GM15510 (cell line): ENCODE measurements around the gene TEKT2.

Source experiments
- POLR2A ChIP-seq: IDR thresholded peaks from 3 replicates; pipeline ENCODE4 v1.6.1; 2011; ENCODE audit warnings: borderline replicate concordance; ENCODE audit not compliant: insufficient read length; ENCODE audit errors: extremely low read depth

The TEKT2 gene

DNA sequence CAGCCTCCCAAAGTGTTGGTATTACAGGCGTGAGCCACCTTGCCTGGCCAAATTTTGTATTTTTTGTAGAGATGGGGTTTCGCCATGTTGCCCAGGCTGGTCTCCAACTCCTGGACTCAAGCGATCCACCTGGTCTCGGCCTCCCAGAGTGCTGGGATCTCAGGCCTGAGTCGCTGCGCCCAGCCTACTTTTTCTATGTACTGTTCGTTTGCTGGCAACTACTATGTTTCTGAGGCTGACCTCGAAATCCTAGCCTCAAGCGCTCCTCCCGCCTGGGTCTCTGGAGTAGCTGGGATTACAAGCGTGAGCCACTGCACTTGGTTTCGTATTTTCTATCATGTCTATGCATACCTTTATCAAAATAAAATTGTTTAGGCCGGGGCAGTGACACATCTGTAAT, 675 bp upstream of the TEKT2 start:
- TF ChIP-seq POLR2A = no peak

DNA sequence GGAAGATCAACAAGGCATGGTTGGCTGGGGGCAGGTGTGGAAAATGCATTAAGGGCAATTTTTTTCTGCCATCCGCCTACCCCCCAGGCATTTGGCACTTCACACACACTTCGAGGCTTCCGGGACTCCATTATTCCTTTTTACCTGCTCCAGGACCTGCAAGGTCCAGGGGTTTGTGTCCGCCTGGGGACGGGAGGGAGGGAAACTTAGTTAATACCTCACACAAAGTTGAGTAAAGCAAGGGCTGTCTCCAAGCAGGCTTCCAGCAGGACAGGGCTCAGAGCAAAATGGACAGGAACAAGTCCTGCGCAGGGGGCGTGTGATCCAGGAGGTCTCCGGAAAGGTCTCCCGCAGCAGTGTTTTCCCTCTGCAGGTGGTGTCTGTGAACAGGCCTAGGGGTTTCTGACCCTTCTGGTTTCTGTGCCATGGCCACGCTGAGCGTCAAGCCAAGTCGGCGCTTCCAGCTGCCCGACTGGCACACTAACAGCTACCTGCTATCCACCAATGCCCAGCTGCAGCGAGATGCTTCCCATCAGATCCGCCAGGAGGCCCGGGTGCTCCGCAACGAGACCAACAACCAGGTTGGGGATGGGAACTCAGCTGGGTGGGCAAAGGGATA, 712 bp downstream of the TEKT2 start:
- no peak for TF ChIP-seq POLR2A

DNA sequence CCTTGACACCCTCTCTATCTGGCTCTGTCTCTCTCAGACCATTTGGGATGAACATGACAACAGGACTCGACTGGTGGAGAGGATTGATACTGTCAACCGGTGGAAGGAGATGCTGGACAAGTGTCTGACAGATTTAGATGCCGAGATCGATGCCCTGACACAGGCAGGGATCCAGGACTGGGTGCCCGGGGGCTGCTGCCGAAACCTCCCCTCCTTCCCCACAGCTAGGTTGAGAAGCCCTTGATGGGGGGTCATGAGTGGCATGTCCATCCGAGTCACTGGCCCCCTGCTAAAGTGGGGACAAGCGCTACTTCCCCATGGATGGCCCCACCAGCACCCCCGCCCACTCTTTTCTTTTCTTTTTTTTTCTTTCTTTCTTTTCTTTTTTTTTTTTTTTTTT, 1.2 kb downstream of the TEKT2 start:
- TF ChIP-seq POLR2A = no peak

DNA sequence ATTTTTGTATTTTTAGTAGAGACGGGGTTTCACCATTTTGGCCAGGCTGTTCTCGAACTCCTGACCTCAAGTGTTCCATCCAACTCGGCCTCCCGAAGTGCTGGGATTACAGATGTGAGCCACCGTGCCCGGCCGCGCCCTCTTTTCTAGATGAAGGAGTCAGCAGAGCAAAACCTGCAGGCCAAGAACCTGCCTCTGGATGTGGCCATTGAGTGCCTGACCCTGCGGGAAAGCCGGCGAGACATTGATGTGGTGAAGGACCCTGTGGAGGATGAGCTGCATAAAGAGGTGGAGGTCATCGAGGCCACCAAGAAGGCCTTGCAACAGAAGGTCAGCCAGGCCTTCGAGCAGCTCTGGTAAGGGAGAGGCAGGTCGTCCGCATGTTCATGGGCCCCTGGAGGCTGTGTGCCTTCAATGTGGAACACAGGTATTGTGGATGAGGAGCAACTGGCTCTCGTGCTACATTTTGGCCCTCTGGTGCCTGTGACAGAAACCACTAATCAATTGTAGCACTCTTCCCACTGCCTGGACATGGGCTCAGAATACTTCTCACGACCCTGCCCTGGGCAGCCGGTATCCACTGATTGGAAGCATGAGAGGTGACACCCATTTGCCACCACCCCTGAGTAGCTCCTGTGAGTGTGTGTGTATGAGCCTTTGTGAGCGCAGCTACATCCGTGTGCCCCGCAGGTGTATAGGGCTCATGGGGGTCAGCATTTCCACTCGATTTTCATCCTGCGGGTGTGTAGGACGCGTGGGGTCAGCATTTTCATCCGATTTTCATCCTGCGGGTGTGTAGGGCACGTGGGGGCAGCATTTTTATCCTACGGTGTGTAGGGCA, 2.0 kb downstream of the TEKT2 start:
- TF ChIP-seq POLR2A = no peak

DNA sequence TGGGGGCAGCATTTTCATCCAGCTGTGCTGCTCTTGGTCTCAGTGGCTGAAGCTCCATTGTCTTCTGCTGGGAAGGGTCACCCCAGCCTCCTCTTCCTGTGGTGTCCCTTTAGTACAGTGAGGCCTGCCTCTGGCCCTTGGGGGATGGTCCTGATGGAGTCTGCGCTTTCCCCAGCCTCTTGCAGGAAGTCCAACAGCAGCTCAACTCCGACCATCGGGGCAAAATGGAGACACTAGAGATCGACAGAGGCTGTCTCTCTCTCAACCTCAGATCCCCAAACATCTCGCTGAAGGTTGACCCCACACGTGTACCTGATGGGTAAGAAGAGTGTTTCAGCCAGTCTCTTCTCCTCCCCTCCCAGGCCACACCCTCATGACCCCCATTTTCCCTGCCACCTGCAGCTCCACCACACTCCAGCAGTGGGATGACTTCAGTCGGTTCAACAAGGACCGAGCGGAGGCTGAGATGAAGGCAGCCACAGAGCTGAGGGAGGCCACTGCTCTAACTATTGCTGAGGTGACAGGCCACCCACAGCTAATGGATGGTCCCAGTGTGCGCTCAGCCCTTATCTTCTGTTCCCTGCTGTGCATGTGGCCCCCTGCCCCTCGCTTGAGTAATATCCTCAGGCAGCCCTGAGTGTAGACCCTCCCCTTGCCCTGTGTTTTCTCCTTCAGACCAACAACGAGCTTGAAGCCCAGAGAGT, 2.8 kb downstream of the TEKT2 start:
- TF ChIP-seq POLR2A = no peak

DNA sequence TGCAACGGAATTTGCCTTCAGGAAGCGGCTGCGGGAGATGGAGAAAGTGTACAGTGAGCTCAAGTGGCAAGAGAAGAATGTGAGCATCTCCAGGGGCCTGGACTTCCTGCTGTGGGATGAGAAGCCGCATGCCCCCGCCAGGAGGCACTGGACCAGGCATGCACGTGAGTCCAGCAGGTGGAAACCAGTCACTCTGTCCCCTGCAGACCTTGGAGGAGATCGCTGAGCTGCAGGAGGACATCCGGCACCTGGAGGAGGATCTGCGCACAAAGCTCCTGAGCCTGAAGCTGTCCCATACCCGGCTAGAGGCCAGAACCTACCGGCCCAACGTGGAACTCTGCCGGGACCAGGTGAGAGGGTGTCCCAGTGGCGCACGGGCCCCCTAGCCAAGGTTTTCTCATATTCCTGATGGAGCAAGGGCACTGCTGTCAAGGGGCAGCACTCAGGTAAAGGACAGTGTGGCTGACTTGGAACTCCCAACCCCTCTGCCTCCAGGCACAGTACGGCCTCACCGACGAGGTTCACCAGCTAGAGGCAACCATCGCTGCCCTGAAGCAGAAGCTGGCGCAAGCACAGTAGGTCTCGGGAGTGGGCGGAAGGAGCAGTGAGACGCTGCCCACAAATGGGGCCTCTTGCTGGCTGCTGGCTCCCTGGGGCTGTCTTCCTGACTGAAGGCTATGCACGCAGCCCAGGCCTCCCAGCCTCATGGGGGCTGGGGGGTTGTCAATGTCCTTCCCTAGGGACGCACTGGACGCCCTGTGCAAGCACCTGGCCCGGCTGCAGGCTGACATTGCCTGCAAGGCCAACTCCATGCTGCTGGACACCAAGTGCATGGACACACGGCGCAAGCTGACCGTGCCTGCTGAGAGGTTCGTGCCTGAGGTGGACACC, 3.6 kb downstream of the TEKT2 start:
- no peak for TF ChIP-seq POLR2A

DNA sequence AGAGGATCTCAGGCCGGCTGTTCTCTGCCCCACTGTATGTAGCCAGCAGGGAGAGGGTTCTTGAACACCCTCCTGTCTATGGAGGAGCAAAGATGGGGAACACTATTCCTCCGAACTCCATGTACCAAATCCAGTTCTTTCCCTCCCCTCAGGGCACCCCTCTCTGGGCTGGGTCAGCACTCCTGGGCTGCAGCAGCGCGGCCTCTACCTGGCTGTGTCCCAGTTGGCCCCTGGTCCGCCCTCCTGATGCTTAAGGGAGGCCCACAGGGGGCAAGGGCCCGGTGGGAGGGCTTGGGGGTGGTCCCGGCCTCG, 4.3 kb downstream of the TEKT2 start:
- TF ChIP-seq POLR2A = no peak

DNA sequence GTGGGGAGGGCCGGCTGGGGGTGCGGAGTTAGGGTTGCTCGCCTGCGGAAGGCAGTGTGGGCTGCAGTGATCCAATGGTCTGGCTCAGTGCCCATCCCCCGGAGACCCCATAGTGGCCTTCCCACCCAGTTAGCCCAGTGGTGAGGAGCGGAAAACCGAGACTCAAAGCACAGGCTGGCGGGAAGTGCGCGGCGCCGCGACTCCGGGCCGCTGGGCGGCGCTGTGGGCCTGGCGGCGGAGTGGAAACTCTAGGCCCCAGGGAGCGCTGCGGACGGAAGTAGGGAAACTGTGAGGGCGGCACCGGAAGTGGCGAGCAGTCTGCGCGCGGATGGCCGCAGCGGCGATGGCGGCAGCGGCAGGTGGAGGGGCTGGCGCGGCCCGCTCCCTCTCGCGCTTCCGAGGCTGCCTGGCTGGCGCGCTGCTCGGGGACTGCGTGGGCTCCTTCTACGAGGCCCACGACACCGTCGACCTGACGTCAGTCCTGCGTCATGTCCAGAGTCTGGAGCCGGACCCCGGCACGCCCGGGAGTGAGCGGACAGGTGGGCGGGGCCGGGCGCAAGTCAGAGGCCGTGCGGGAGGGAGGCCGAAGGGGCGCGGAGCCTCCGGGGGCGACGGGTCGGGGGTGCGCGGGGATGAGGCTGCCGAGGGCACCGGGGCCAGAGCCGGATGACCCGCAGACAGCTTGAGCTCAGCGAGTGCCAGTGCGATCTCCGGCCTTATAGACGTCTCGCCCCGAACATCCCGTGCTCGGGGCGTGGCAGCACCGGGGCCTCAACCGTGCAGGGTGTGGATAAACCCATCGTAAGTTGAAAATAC, 4.9 kb downstream of the TEKT2 start, which contains the start of gene ADPRS:
TSS of gene ADPRS (plus strand) at position 316 of the 816 bp plus-strand sequence. CDS start at position 329, 13 bp downstream.
- TF ChIP-seq POLR2A = peak; percentile 96

DNA sequence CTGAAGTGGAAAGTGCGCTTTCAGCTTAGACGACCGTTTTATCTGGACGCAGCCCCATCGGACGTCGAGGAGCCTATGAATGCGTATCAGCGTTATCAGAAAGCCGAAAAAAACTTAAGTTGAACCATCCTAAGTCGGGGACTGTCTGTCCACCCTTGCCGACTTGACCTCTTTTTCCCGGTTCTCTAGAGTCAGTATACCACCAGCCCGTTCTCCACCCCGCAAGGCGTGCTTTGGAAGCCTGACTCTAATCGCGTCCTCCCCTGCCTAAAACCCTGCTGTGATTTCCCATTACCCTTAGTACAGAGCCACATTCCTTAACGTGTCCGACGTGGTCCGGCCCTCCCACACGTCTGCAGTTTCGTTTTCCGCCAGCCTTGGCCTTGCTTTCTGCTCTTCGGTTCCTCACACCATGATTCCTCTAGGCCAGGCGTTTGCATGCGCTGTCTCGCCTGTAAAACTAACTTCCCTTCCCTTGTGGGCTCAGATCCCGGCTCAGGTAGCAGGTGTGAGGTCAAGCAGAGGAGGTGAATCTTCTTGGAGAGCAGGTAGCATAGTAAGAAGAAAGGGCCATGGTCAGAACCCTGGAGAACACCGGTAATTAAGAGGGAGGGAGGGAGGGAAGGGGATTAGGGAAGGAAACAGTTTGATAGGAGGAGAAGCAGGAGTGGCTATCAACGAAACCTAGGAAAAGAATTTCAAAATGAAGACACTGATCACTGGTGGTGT, 5.7 kb downstream of the TEKT2 start:
- no peak for TF ChIP-seq POLR2A

DNA sequence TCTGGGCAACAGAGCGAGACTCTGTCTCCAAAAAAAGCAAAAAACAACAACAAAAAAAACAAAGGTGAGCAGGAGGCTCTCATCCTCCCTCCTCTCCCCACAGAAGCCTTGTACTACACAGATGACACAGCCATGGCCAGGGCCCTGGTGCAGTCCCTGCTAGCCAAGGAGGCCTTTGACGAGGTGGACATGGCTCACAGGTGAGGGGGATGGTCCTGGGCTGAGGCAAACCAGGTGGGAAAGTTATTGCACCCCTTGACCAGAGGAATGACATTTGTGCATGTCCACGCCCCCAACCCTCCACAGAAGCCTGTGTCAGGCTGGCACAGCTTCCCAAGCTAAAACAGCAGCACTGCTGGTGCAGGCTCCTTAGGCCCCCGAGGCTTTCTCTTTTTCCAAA, 7.2 kb downstream of the TEKT2 start:
- no peak for TF ChIP-seq POLR2A

DNA sequence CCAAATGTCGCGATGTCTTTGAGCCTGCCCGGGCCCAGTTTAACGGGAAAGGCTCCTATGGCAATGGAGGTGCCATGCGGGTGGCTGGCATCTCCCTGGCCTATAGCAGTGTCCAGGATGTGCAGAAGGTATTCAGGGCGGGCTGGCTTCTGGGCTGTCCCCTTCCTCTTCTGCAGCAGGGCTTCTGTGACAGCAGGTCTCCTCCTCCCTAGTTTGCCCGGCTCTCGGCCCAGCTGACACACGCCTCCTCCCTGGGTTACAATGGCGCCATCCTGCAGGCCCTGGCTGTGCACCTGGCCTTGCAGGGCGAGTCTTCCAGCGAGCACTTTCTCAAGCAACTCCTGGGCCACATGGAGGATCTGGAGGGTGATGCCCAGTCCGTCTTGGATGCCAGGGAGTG, 7.8 kb downstream of the TEKT2 start:
- no peak for TF ChIP-seq POLR2A

DNA sequence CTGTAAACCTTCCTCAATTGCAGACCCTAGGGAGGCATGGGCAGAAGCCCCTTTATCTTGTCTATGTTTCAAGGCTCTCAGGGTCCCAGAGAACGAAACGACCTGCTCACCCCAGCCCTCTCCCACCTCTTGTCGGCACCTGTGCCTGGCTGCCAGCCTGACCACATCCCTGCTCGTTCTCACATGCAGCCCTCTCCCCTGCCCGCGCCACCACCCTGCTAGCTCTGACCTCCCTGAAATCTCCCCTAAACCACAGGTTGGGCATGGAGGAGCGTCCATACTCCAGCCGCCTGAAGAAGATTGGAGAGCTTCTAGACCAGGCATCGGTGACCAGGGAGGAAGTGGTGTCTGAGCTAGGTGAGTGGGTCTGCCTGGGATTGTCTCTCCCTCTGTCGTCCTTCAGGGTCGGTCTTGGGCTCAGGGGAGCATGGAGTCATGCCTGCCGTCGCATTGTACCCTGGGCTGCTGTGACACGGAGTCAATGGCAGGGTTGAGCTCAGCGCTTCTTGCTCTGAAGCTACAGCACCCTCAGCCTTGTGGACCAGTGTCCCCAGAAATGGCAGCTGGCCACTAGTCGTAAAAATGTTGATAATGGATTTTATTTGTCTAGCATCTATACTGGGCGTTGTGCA, 8.4 kb downstream of the TEKT2 start:
- TF ChIP-seq POLR2A = no peak

DNA sequence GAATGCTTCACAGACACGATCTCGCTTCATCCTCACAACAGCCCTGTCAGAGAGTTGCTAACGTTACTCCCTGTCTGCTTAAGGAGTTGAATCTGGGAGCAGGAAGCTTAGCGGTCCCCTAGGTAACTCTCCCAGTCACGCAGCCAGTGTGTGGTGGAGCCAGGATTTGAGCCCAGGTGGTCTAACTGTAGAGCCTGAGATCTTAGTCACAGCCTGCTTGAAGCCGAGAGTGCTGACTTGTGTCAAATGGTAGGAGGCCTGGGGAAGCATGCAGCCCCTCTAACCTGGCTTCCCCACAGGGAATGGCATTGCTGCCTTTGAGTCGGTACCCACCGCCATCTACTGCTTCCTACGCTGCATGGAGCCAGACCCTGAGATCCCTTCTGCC, 8.9 kb downstream of the TEKT2 start:
- TF ChIP-seq POLR2A = no peak
